Subcutaneous abdominal adipose tissue (tissue), 5 donors: ENCODE measurements around the gene CALML4.
"Not testable (repeated sequence)": the region's sequence is repeated elsewhere in the genome, so short reads cannot be mapped to it uniquely, and the experiment has no call there.

Experiments
- H3K27ac ChIP-seq: one replicate; pipeline ENCODE4 v1.7.0; 2013; ENCODE audit warnings: low read depth, mild to moderate bottlenecking, inconsistent platforms, low read length, moderate library complexity
- H3K27me3 ChIP-seq, 5 donors: one replicate each; pipeline ENCODE4 v1.7.0; 2013; ENCODE audit warnings: low read length in 5 of 5, inconsistent platforms in 1 of 5; ENCODE audit not compliant: control insufficient read depth in 5 of 5, insufficient read depth in 4 of 5
- H3K36me3 ChIP-seq, 5 donors: one replicate each; pipeline ENCODE4 v1.7.0; 2013; ENCODE audit warnings: low read length in 5 of 5; ENCODE audit not compliant: control insufficient read depth in 5 of 5, insufficient read depth in 5 of 5
- H3K4me1 ChIP-seq, 5 donors: one replicate each; pipeline ENCODE4 v1.7.0; 2013; ENCODE audit warnings: low read length in 5 of 5, mild to moderate bottlenecking in 3 of 5, moderate library complexity in 1 of 5; ENCODE audit not compliant: control insufficient read depth in 5 of 5, insufficient read depth in 5 of 5
- H3K4me3 ChIP-seq, 5 donors: one replicate each; pipeline ENCODE4 v1.7.0; 2013; ENCODE audit warnings: low read length in 5 of 5, low read depth in 1 of 5
- H3K9ac ChIP-seq, 5 donors: one replicate each; pipeline ENCODE4 v1.7.0; 2013; ENCODE audit warnings: low read length in 5 of 5, mild to moderate bottlenecking in 4 of 5, moderate library complexity in 3 of 5
- H3K9me3 ChIP-seq, 5 donors: one replicate each; pipeline ENCODE4 v1.7.0; 2013; ENCODE audit warnings: low read length in 5 of 5; ENCODE audit not compliant: control insufficient read depth in 5 of 5
- donor health status: healthy.
- donor health status: healthy.
- donor health status: healthy.
- donor health status: healthy.
- donor health status: healthy.

The CALML4 gene

DNA sequence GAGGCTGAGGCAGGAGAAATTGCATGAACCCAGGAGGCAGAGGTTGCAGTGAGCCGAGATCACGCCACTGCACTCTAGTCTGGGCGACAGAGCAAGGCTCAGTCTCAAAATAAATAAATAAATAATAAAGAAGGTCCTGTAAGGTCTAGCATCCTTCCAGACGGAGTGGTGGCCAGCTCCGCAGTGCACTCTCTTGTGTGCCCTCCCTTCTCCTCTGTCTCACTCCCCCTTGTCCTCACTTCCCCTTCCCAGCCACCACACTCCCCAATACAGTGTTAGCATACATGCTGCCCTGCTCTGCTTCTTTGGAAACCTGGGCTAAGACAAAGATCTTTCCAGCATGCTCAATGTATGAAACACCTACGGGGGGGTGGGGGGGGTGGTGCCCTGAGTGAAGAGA lies 27.8 kb upstream of the CALML4 start:
- no peaks in the 10 kb centered on the region for H3K36me3 ChIP-seq
- H3K4me3 ChIP-seq: no peak overlapping the region
- H3K4me1 ChIP-seq: peaks cover 5 to 37% (median 26%) of the 10 kb centered on the region in 5 donors
- no peak overlapping the region for H3K9ac ChIP-seq
- no peak overlapping the region for H3K27ac ChIP-seq
- H3K27me3 ChIP-seq: no peaks in the 10 kb centered on the region
- H3K9me3 ChIP-seq: no peaks in the 10 kb centered on the region

- Histone ChIP-seq H3K9me3 (no peaks in the 10 kb centered on the region), H3K4me1 (peaks cover 5 to 42% (median 30%) of the 10 kb centered on the region in 5 donors)
Measured at GRCh38 chr15:68232449-68232848, 27.3 kb upstream of the CALML4 start.

DNA sequence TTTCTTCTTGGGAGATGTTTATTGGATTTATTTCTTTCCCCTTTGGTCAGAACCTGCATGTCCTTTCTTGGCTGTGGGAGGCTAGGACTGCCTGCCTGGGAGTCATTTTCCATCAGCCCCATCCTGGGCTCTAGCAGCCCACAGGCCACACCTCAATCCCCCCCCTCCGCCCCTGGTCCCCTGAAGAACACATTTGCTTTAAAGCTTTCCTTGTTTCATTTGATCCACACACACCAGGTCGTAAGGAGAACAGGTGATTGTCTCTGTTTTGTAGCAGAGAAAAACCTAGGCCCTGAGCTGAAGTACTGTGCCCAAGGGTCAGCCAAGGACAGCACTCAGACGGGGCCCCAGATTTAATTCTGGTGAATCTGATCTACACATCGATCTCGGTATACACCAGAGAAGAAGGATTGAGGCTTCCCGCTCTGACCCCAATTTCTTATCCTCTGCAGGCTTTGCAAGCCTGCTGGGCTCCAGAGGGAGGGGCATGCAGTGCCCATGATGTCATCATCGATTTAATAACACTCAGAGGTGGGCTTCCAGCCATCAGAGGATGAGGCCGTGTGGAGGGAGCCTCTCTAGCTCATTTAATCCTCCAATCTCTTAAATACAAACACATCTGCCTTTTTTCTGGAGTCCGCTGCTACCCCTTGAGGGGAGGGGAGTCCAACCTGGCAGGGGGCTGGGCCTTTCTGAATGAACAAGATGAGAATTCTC lies 26.1 kb upstream of the CALML4 start:
- Histone ChIP-seq H3K9ac (no peak overlapping the region), H3K27ac (no peak overlapping the region), H3K4me1 (peaks cover 5 to 44% (median 30%) of the 10 kb centered on the region in 5 donors), H3K36me3 (no peaks in the 10 kb centered on the region), H3K27me3 (no peaks in the 10 kb centered on the region), H3K4me3 (no peak overlapping the region), H3K9me3 (no peaks in the 10 kb centered on the region)

More at GRCh38 chr15:68232449-68232848, 27.3 kb upstream of the CALML4 start:
- Histone ChIP-seq H3K27me3 (no peaks in the 10 kb centered on the region), H3K27ac (no peak overlapping the region), H3K9ac (no peak overlapping the region), H3K36me3 (no peaks in the 10 kb centered on the region), H3K4me3 (no peak overlapping the region)

GRCh38 chr15:68230157-68231100 lies 25.3 kb upstream of the CALML4 start:
- Histone ChIP-seq H3K4me3 (peak overlapping the region; percentile 74 to 85 (median 80)), H3K9ac (peak overlapping the region; percentile 54 to 81 (median 75)), H3K27ac (peak overlapping the region; percentile 46), H3K27me3 (no peaks in the 10 kb centered on the region), H3K36me3 (no peaks in the 10 kb centered on the region), H3K4me1 (peaks cover 5 to 44% (median 30%) of the 10 kb centered on the region in 5 donors), H3K9me3 (no peaks in the 10 kb centered on the region)

GRCh38 chr15:68229386-68230156 lies 24.4 kb upstream of the CALML4 start, which contains the start of gene CLN6:
Gene CLN6 (minus strand): TSS chr15:68229728. CDS start chr15:68229584, 144 bp downstream.
- Histone ChIP-seq H3K36me3 (no peaks in the 10 kb centered on the region), H3K9ac (peak within 1 kb of the TSS; percentile 75 to 84 (median 76)), H3K4me1 (peaks cover 5 to 46% (median 30%) of the 10 kb centered on the region in 5 donors), H3K4me3 (peak within 1 kb of the TSS; percentile 75 to 85 (median 80)), H3K9me3 (no peaks in the 10 kb centered on the region), H3K27ac (peak within 1 kb of the TSS; percentile 46), H3K27me3 (no peaks in the 10 kb centered on the region)

DNA sequence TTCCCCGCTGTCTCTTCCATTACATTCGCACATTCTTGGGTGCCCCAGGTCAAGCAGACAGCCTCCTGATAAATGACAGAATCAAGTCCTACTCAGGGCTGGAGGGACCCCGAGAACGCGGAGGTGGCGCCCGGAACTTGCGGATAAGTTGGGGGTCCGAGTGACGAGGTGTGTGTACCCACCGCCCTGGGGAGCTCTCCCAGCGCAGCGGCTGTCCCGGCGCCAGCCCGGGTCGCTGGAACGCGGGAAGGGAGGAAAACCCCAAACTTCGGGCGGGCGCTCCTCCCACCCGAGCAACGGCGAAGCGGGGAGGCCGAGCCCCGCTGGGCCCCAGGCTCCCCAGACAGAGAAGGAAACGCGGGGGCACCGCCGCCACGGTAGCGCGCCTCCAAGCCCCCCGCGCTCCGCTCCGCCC lies 23.8 kb upstream of the CALML4 start:
- no peaks in the 10 kb centered on the region for H3K27me3 ChIP-seq
- H3K9ac ChIP-seq: peak overlapping the region; percentile 75 to 84 (median 76)
- H3K27ac ChIP-seq: peak overlapping the region; percentile 23
- H3K4me3 ChIP-seq: peak overlapping the region; percentile 75 to 84 (median 80)
- H3K36me3 ChIP-seq: no peaks in the 10 kb centered on the region
- H3K9me3 ChIP-seq: no peaks in the 10 kb centered on the region
- H3K4me1 ChIP-seq: peaks cover 5 to 46% (median 30%) of the 10 kb centered on the region in 5 donors

- H3K9me3 ChIP-seq: no peaks in the 10 kb centered on the region
- H3K27ac ChIP-seq: peak overlapping the region; percentile 23
- H3K36me3 ChIP-seq: no peaks in the 10 kb centered on the region
- H3K4me1 ChIP-seq: peaks cover 5 to 46% (median 27%) of the 10 kb centered on the region in 5 donors
- no peaks in the 10 kb centered on the region for H3K27me3 ChIP-seq
- peak overlapping the region; percentile 75 to 84 (median 80) for H3K4me3 ChIP-seq
- peak overlapping the region; percentile 75 to 84 (median 76) for H3K9ac ChIP-seq
Measured at GRCh38 chr15:68228143-68228970, 23.2 kb upstream of the CALML4 start.

DNA sequence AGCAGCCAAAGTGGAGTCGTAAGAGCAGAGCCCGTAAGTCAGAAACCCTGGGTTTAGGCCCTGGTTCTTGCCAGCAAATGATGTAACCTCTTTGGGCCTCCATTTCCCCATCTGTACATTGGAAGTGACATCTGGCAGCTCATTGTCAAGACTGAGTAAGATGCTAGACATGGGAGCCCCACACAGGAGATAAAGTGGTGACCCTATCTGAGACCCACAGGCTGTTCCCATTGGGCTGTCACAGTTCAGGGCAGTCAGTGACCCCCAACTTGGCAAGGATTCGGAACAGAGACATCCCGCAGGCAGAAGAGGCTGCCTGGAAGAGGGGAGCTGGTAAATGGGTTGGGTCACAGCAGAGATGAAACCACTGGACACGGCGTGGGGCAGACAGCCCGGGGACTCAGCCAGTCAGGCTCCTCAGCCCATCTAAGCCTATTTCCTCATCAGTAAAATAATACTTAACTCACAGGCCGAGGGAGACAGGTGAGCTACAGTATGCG lies 22.6 kb upstream of the CALML4 start:
- Histone ChIP-seq H3K9ac (peak overlapping the region in 1 of 5 donors; percentile 63), H3K9me3 (no peaks in the 10 kb centered on the region), H3K4me1 (peaks cover 5 to 43% (median 26%) of the 10 kb centered on the region in 5 donors), H3K27ac (no peak overlapping the region), H3K4me3 (peak overlapping the region in 1 of 5 donors; percentile 80), H3K27me3 (no peaks in the 10 kb centered on the region), H3K36me3 (no peaks in the 10 kb centered on the region)

GRCh38 chr15:68225442-68225841 lies 20.3 kb upstream of the CALML4 start:
- H3K4me3 ChIP-seq, H3K9ac ChIP-seq, H3K27ac ChIP-seq, H3K36me3 ChIP-seq, H3K9me3 ChIP-seq, H3K27me3 ChIP-seq: not testable (repeated sequence)
- peaks cover 5 to 28% (median 22%) of the 10 kb centered on the region in 5 donors for H3K4me1 ChIP-seq
